HG03108 (cell line): ENCODE data around the gene FOXO3.

ENCODE experiments used
- ATAC-seq: cut with Tn5 transposase; IDR thresholded peaks from one replicate; pipeline ENCODE4 v1.9.1; 2021; ENCODE audit warnings: moderate library complexity; ENCODE audit not compliant: unreplicated experiment

Gene FOXO3

GRCh38 chr6:108625581-108625980 lies 64.9 kb downstream of the FOXO3 start:
- no peak for ATAC-seq

GRCh38 chr6:108626777-108627176 lies 66.1 kb downstream of the FOXO3 start:
- ATAC-seq: no peak

- ATAC-seq: no peak
Measured at GRCh38 chr6:108627692-108628550, 67.2 kb downstream of the FOXO3 start.

- ATAC-seq: no peak
Measured at GRCh38 chr6:108630050-108630714, 69.5 kb downstream of the FOXO3 start.

GRCh38 chr6:108632441-108632840 lies 71.7 kb downstream of the FOXO3 start:
- ATAC-seq: no peak

GRCh38 chr6:108633436-108633835 lies 72.7 kb downstream of the FOXO3 start:
- ATAC-seq: no peak

- no peak for ATAC-seq
Measured at GRCh38 chr6:108635505-108636226, 74.9 kb downstream of the FOXO3 start.

GRCh38 chr6:108637963-108638362 lies 77.2 kb downstream of the FOXO3 start:
- no peak for ATAC-seq

- ATAC-seq: no peak
Measured at GRCh38 chr6:108638993-108639392, 78.3 kb downstream of the FOXO3 start.

GRCh38 chr6:108640104-108640503 lies 79.4 kb downstream of the FOXO3 start:
- no peak for ATAC-seq

GRCh38 chr6:108643184-108643583 lies 82.5 kb downstream of the FOXO3 start:
- no peak for ATAC-seq

GRCh38 chr6:108644252-108644651 lies 83.5 kb downstream of the FOXO3 start:
- no peak for ATAC-seq

GRCh38 chr6:108648191-108648590 lies 87.5 kb downstream of the FOXO3 start:
- no peak for ATAC-seq

GRCh38 chr6:108650325-108650724 lies 89.6 kb downstream of the FOXO3 start:
- no peak for ATAC-seq

GRCh38 chr6:108650781-108651180 lies 90.1 kb downstream of the FOXO3 start:
- no peak for ATAC-seq

- ATAC-seq: no peak
Measured at GRCh38 chr6:108651340-108652227, 90.9 kb downstream of the FOXO3 start.

- ATAC-seq: no peak
Measured at GRCh38 chr6:108652375-108652774, 91.7 kb downstream of the FOXO3 start.

- no peak for ATAC-seq
Measured at GRCh38 chr6:108653949-108654348, 93.2 kb downstream of the FOXO3 start.

GRCh38 chr6:108654465-108655106 lies 93.9 kb downstream of the FOXO3 start:
- no peak for ATAC-seq
